Astrocyte (in vitro differentiated cells and primary cell): ENCODE results near the gene PPP1R9A. TPM values are rescaled to one million over a fixed set of nuclear protein-coding genes. Genes with fewer than 3 reads are reported as not detected.

Experiments
- DNase-seq: peaks from one replicate; pipeline ENCODE4 v3.0.0-alpha.2; 2010; ENCODE audit warnings: low read depth
- FAIRE-seq: peaks from 2 replicates; lab custom pipeline; 2011; peaks lifted over from hg19 to GRCh38; lab: Jason Lieb, UNC
- H2AFZ ChIP-seq: 2 replicates; pipeline ENCODE4 v1.6.0; 2012; ENCODE audit warnings: low read depth, low read length, inconsistent platforms
- H3K27ac ChIP-seq: 2 replicates; pipeline ENCODE4 v1.5.1; 2011; ENCODE audit warnings: low read depth, low read length, inconsistent platforms
- H3K27me3 ChIP-seq: 2 replicates; pipeline ENCODE4 v1.6.0; 2011; ENCODE audit warnings: low read length, inconsistent platforms; ENCODE audit not compliant: insufficient read depth
- H3K36me3 ChIP-seq: 2 replicates; pipeline ENCODE4 v1.5.1; 2011; ENCODE audit warnings: low read length, inconsistent platforms; ENCODE audit not compliant: insufficient read depth
- H3K4me1 ChIP-seq: 2 replicates; pipeline ENCODE4 v1.5.1; 2011; ENCODE audit warnings: low read length, inconsistent platforms; ENCODE audit not compliant: insufficient read depth
- H3K4me2 ChIP-seq: 2 replicates; pipeline ENCODE4 v1.6.0; 2012; ENCODE audit warnings: low read length, inconsistent platforms
- H3K4me3 ChIP-seq: 2 replicates; pipeline ENCODE4 v1.5.1; 2011; ENCODE audit warnings: low read depth, mild to moderate bottlenecking, low read length, inconsistent platforms; ENCODE audit not compliant: insufficient read depth
- H3K79me2 ChIP-seq: 2 replicates; pipeline ENCODE4 v1.6.0; 2012; ENCODE audit warnings: mild to moderate bottlenecking, low read length, inconsistent platforms; ENCODE audit not compliant: insufficient read depth
- H3K9ac ChIP-seq: 2 replicates; pipeline ENCODE4 v1.6.0; 2012; ENCODE audit warnings: mild to moderate bottlenecking, low read length, inconsistent platforms
- H3K9me3 ChIP-seq: 2 replicates; pipeline ENCODE4 v1.5.1; 2012; ENCODE audit warnings: low read depth, mild to moderate bottlenecking, low read length, inconsistent platforms; ENCODE audit not compliant: insufficient read depth
- H4K20me1 ChIP-seq: 2 replicates; pipeline ENCODE4 v1.6.0; 2012; ENCODE audit warnings: low read length, inconsistent platforms; ENCODE audit not compliant: insufficient read depth
- H3K27ac Mint-ChIP-seq: one replicate; pipeline ENCODE4 v1.8.0; 2021; ENCODE audit warnings: mild to moderate bottlenecking, mixed read lengths; ENCODE audit not compliant: unreplicated experiment
- H3K27me3 Mint-ChIP-seq: one replicate; pipeline ENCODE4 v1.8.0; 2021; ENCODE audit warnings: low read depth, mixed read lengths; ENCODE audit not compliant: unreplicated experiment
- H3K36me3 Mint-ChIP-seq: one replicate; pipeline ENCODE4 v1.8.0; 2021; ENCODE audit warnings: low read depth, mixed read lengths; ENCODE audit not compliant: unreplicated experiment
- H3K4me1 Mint-ChIP-seq: one replicate; pipeline ENCODE4 v1.8.0; 2021; ENCODE audit warnings: low read depth, mixed read lengths; ENCODE audit not compliant: unreplicated experiment
- H3K4me3 Mint-ChIP-seq: one replicate; pipeline ENCODE4 v1.8.0; 2021; ENCODE audit warnings: mild to moderate bottlenecking, moderate library complexity, mixed read lengths; ENCODE audit not compliant: unreplicated experiment
- H3K9me3 Mint-ChIP-seq: one replicate; pipeline ENCODE4 v1.8.0; 2021; ENCODE audit warnings: mild to moderate bottlenecking, mixed read lengths; ENCODE audit not compliant: unreplicated experiment
- EZH2 ChIP-seq: IDR thresholded peaks from 2 replicates; pipeline ENCODE4 v1.6.1; 2012; ENCODE audit warnings: mild to moderate bottlenecking, low read length, inconsistent platforms; ENCODE audit not compliant: insufficient read depth
- total RNA-seq: library from RNA; stranded (reverse); gene quantifications from 2 replicates; pipeline ENCODE4 v1.2.1, GENCODE V29; 2021
- TF ChIP-seq, protein P1 (sequence below): IDR thresholded peaks from 2 replicates; pipeline ENCODE4 v1.5.1; 2011; ENCODE audit warnings: low read depth, mild to moderate bottlenecking, inconsistent platforms, low read length, moderate library complexity; ENCODE audit not compliant: insufficient read depth

The PPP1R9A gene
- total RNA-seq, 1 donor from 2014 or later, result 7.5 TPM

DNA sequence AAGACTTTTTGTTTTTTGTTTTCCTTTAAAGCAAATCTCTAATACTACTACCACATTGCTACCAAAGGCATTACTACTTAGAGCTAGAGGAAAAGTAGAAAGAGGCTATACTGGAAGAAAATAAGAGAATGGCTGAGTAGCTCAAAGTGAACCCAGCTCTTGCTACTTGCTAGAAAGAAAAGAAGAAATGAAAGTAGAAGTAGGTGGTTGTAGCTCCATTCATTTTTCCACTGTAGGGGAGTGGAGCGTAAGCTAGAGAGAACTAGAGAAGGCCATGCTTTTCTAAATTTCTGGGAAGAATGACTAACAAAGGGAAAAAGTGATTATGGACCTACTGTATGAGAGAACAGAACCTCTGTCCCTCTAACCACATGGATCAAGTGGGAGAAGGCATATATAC, 232.5 kb downstream of the PPP1R9A start:
- Mint-ChIP-seq H3K27ac (no peak overlapping the region), H3K4me3 (no peak overlapping the region), H3K4me1 (no peaks in the 10 kb centered on the region), H3K36me3 (no peaks in the 10 kb centered on the region), H3K9me3 (no peaks in the 10 kb centered on the region), H3K27me3 (no peaks in the 10 kb centered on the region)
- Histone ChIP-seq H3K4me2 (no peak overlapping the region), H3K36me3 (no peaks in the 10 kb centered on the region), H3K27ac (no peak overlapping the region), H3K4me3 (no peak overlapping the region), H3K9me3 (no peaks in the 10 kb centered on the region), H3K79me2 (no peaks in the 10 kb centered on the region), H2AFZ (no peak overlapping the region), H4K20me1 (no peaks in the 10 kb centered on the region), H3K4me1 (no peaks in the 10 kb centered on the region), H3K9ac (no peak overlapping the region), H3K27me3 (no peaks in the 10 kb centered on the region)
- TF ChIP-seq, protein P1, sequence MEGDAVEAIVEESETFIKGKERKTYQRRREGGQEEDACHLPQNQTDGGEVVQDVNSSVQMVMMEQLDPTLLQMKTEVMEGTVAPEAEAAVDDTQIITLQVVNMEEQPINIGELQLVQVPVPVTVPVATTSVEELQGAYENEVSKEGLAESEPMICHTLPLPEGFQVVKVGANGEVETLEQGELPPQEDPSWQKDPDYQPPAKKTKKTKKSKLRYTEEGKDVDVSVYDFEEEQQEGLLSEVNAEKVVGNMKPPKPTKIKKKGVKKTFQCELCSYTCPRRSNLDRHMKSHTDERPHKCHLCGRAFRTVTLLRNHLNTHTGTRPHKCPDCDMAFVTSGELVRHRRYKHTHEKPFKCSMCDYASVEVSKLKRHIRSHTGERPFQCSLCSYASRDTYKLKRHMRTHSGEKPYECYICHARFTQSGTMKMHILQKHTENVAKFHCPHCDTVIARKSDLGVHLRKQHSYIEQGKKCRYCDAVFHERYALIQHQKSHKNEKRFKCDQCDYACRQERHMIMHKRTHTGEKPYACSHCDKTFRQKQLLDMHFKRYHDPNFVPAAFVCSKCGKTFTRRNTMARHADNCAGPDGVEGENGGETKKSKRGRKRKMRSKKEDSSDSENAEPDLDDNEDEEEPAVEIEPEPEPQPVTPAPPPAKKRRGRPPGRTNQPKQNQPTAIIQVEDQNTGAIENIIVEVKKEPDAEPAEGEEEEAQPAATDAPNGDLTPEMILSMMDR, result no peak
- no peak for TF ChIP-seq EZH2
- no peak for FAIRE-seq
- DNase-seq, result no peak

- DNase-seq (peak; percentile 17), FAIRE-seq (no peak)
- Histone ChIP-seq H3K4me3 (no peak overlapping the region), H3K79me2 (no peaks in the 10 kb centered on the region), H3K9me3 (no peaks in the 10 kb centered on the region), H3K27ac (no peak overlapping the region), H3K9ac (no peak overlapping the region), H3K4me2 (no peak overlapping the region), H3K27me3 (no peaks in the 10 kb centered on the region), H2AFZ (no peak overlapping the region), H3K36me3 (no peaks in the 10 kb centered on the region), H4K20me1 (no peaks in the 10 kb centered on the region), H3K4me1 (no peaks in the 10 kb centered on the region)
- no peak for TF ChIP-seq EZH2
- TF ChIP-seq, protein P1, result no peak
- no peak overlapping the region for H3K27ac Mint-ChIP-seq
- H3K36me3 Mint-ChIP-seq, result no peaks in the 10 kb centered on the region
- H3K27me3 Mint-ChIP-seq, result no peaks in the 10 kb centered on the region
- H3K9me3 Mint-ChIP-seq, result peaks cover under 1% of the 10 kb centered on the region
- H3K4me3 Mint-ChIP-seq, result no peak overlapping the region
- H3K4me1 Mint-ChIP-seq, result no peaks in the 10 kb centered on the region
These were observed 234.4 kb downstream of the PPP1R9A start for GRCh38 chr7:95141755-95142154.

- no peak overlapping the region for H3K4me2 ChIP-seq
- Mint-ChIP-seq H3K36me3 (no peaks in the 10 kb centered on the region), H3K27me3 (no peaks in the 10 kb centered on the region), H3K27ac (no peak overlapping the region), H3K9me3 (peaks cover 5% of the 10 kb centered on the region), H3K4me1 (no peaks in the 10 kb centered on the region), H3K4me3 (no peak overlapping the region)
- TF ChIP-seq, protein P1, result no peak
- no peak for TF ChIP-seq EZH2
- H3K36me3 ChIP-seq, result no peaks in the 10 kb centered on the region
- no peak overlapping the region for H3K4me3 ChIP-seq
- DNase-seq, result no peak
- H3K9ac ChIP-seq, result no peak overlapping the region
- no peaks in the 10 kb centered on the region for H3K79me2 ChIP-seq
- no peaks in the 10 kb centered on the region for H3K27me3 ChIP-seq
- H2AFZ ChIP-seq, result no peak overlapping the region
- H3K4me1 ChIP-seq, result no peaks in the 10 kb centered on the region
- no peak overlapping the region for H3K27ac ChIP-seq
- no peak for FAIRE-seq
- no peaks in the 10 kb centered on the region for H4K20me1 ChIP-seq
- H3K9me3 ChIP-seq, result no peaks in the 10 kb centered on the region
These were observed 236.9 kb downstream of the PPP1R9A start for GRCh38 chr7:95144256-95144655.
